Stomach (tissue), 4 donors: ENCODE results near the gene VIT.

Experiments used
- CTCF ChIP-seq, 7 experiments: fragments of 450-650 bp in 4 of 7; fragments of 200-600 bp in 3 of 7; sonication (generic) in 3 of 7; IDR thresholded peaks; one replicate each; pipeline ENCODE4 v1.5.1; 2016 to 2019; ENCODE audit warnings: antibody characterized with exemption in 7 of 7, control low read depth in 2 of 7, mild to moderate bottlenecking in 1 of 7
- POLR2A ChIP-seq, 4 donors: fragments of 450-650 bp; IDR thresholded peaks; one replicate each; pipeline ENCODE4 v1.6.1; 2016; ENCODE audit warnings: antibody characterized with exemption in 4 of 4, control low read depth in 2 of 4, mild to moderate bottlenecking in 1 of 4, moderate library complexity in 1 of 4

GRCh38 chr2:36710858-36711515 is 14.5 kb downstream of the VIT start:
- TF ChIP-seq POLR2A (IDR thresholded peaks at IDR 0.05) (no peak), CTCF (IDR thresholded peaks at IDR 0.05) (no peak)
